ENCODE measurements around the gene HTRA2. TPM values are rescaled to one million over a fixed set of nuclear protein-coding genes. Genes with fewer than 3 reads are reported as not detected.
A peak's percentile ranks its signal among the peaks of the same experiment; 100 is the strongest.

HTRA2 gene
- total and polyA plus RNA-seq, 5 donors from 2014 or later = 25.8 to 34.1 (median 29.2) TPM

GRCh38 chr2:74502147-74502719 lies 27.5 kb upstream of the HTRA2 start:
- H3K4me1 ChIP-seq (ENCODE audit: control insufficient read depth, insufficient read depth, low read length, poor library complexity, severe bottlenecking) = peaks cover 53% of the 10 kb centered on the region
- peaks cover 2% of the 10 kb centered on the region for H3K27me3 ChIP-seq (ENCODE audit: control insufficient read depth, insufficient read depth, low read length)
- H3K27ac Mint-ChIP-seq = no peak overlapping the region
- no peaks in the 10 kb centered on the region for H3K9me3 ChIP-seq (ENCODE audit: control insufficient read depth in 2 of 2, low read length in 2 of 2)
- H3K36me3 Mint-ChIP-seq = peaks cover 23% of the 10 kb centered on the region
- ATAC-seq (ENCODE audit: low read depth in 2 of 2) = no peak
- peak overlapping the region; percentile 68 to 83 (median 78) for H3K4me3 Mint-ChIP-seq
- H3K36me3 ChIP-seq (ENCODE audit: control insufficient read depth, insufficient read depth, low read length) = peaks cover 13% of the 10 kb centered on the region
- no peak for DNase-seq
- no peak overlapping the region for H3K4me3 ChIP-seq (ENCODE audit: low read depth, low read length)
- peaks cover 63% of the 10 kb centered on the region for H3K27me3 Mint-ChIP-seq
- H3K27ac ChIP-seq (ENCODE audit: insufficient read depth, low read length, poor library complexity, severe bottlenecking) = no peak overlapping the region
- peaks cover 0 to 2% (median 0%) of the 10 kb centered on the region in 7 donors for H3K9me3 Mint-ChIP-seq
- H3K4me1 Mint-ChIP-seq = peaks cover under 1 to 86% (median 31%) of the 10 kb centered on the region in 4 donors

- peak in 1 of 3 donors; percentile 75 for DNase-seq
- peaks cover 13% of the 10 kb centered on the region for H3K36me3 ChIP-seq (ENCODE audit: control insufficient read depth, insufficient read depth, low read length)
- Mint-ChIP-seq H3K27ac (peak overlapping the region in 1 of 3 donors; percentile 56), H3K4me3 (peak overlapping the region; percentile 68 to 84 (median 82)), H3K4me1 (peaks cover 5 to 85% (median 34%) of the 10 kb centered on the region in 4 donors), H3K9me3 (peaks cover 0 to 5% (median 0%) of the 10 kb centered on the region in 7 donors), H3K36me3 (peaks cover 26% of the 10 kb centered on the region), H3K27me3 (peaks cover 69% of the 10 kb centered on the region)
- H3K27me3 ChIP-seq (ENCODE audit: control insufficient read depth, insufficient read depth, low read length) = peaks cover 2% of the 10 kb centered on the region
- H3K4me1 ChIP-seq (ENCODE audit: control insufficient read depth, insufficient read depth, low read length, poor library complexity, severe bottlenecking) = peaks cover 51% of the 10 kb centered on the region
- H3K9me3 ChIP-seq (ENCODE audit: control insufficient read depth in 2 of 2, low read length in 2 of 2) = no peaks in the 10 kb centered on the region
- no peak for ATAC-seq (ENCODE audit: low read depth in 2 of 2)
- peak overlapping the region; percentile 32 for H3K4me3 ChIP-seq (ENCODE audit: low read depth, low read length)
- H3K27ac ChIP-seq (ENCODE audit: insufficient read depth, low read length, poor library complexity, severe bottlenecking) = no peak overlapping the region
These were observed 26.8 kb upstream of the HTRA2 start for GRCh38 chr2:74502720-74503505.

GRCh38 chr2:74503506-74504475 lies 25.9 kb upstream of the HTRA2 start:
- Histone ChIP-seq H3K36me3 (ENCODE audit: control insufficient read depth, insufficient read depth, low read length) (peaks cover 13% of the 10 kb centered on the region), H3K9me3 (ENCODE audit: control insufficient read depth in 2 of 2, low read length in 2 of 2) (no peaks in the 10 kb centered on the region), H3K27ac (ENCODE audit: insufficient read depth, low read length, poor library complexity, severe bottlenecking) (no peak overlapping the region), H3K4me1 (ENCODE audit: control insufficient read depth, insufficient read depth, low read length, poor library complexity, severe bottlenecking) (peaks cover 50% of the 10 kb centered on the region), H3K27me3 (ENCODE audit: control insufficient read depth, insufficient read depth, low read length) (peaks cover 2% of the 10 kb centered on the region), H3K4me3 (ENCODE audit: low read depth, low read length) (no peak overlapping the region)
- Mint-ChIP-seq H3K36me3 (peaks cover 26% of the 10 kb centered on the region), H3K9me3 (peaks cover 0 to 7% (median 0%) of the 10 kb centered on the region in 7 donors), H3K27me3 (peaks cover 68% of the 10 kb centered on the region), H3K27ac (peak overlapping the region in 1 of 3 donors; percentile 56), H3K4me3 (peak overlapping the region; percentile 68 to 86 (median 82)), H3K4me1 (peaks cover 5 to 84% (median 28%) of the 10 kb centered on the region in 4 donors)
- ATAC-seq (ENCODE audit: low read depth in 2 of 2) (no peak), DNase-seq (no peak)

- Mint-ChIP-seq H3K27me3 (peaks cover 64% of the 10 kb centered on the region), H3K4me3 (peak overlapping the region; percentile 44 to 86 (median 78)), H3K27ac (no peak overlapping the region), H3K9me3 (peaks cover 0 to 7% (median 0%) of the 10 kb centered on the region in 7 donors), H3K4me1 (peaks cover 5 to 80% (median 25%) of the 10 kb centered on the region in 4 donors), H3K36me3 (peaks cover 26% of the 10 kb centered on the region)
- H3K27me3 ChIP-seq (ENCODE audit: control insufficient read depth, insufficient read depth, low read length) = peaks cover 3% of the 10 kb centered on the region
- ATAC-seq (ENCODE audit: low read depth in 2 of 2) (no peak), DNase-seq (no peak)
- peaks cover 13% of the 10 kb centered on the region for H3K36me3 ChIP-seq (ENCODE audit: control insufficient read depth, insufficient read depth, low read length)
- H3K9me3 ChIP-seq (ENCODE audit: control insufficient read depth in 2 of 2, low read length in 2 of 2) = no peaks in the 10 kb centered on the region
- peaks cover 42% of the 10 kb centered on the region for H3K4me1 ChIP-seq (ENCODE audit: control insufficient read depth, insufficient read depth, low read length, poor library complexity, severe bottlenecking)
- H3K27ac ChIP-seq (ENCODE audit: insufficient read depth, low read length, poor library complexity, severe bottlenecking) = no peak overlapping the region
- no peak overlapping the region for H3K4me3 ChIP-seq (ENCODE audit: low read depth, low read length)
These were observed 25.1 kb upstream of the HTRA2 start for GRCh38 chr2:74504591-74504990.

- ATAC-seq (ENCODE audit: low read depth in 2 of 2) (no peak), DNase-seq (no peak)
- Mint-ChIP-seq H3K27me3 (peaks cover 54% of the 10 kb centered on the region), H3K36me3 (peaks cover 26% of the 10 kb centered on the region), H3K27ac (no peak overlapping the region), H3K9me3 (peaks cover 0 to 9% (median 0%) of the 10 kb centered on the region in 7 donors), H3K4me1 (peaks cover 9 to 70% (median 25%) of the 10 kb centered on the region in 4 donors), H3K4me3 (peak overlapping the region in 3 of 4 donors; percentile 64 to 100 (median 83))
- Histone ChIP-seq H3K27ac (ENCODE audit: insufficient read depth, low read length, poor library complexity, severe bottlenecking) (no peak overlapping the region), H3K36me3 (ENCODE audit: control insufficient read depth, insufficient read depth, low read length) (peaks cover 13% of the 10 kb centered on the region), H3K27me3 (ENCODE audit: control insufficient read depth, insufficient read depth, low read length) (peaks cover 6% of the 10 kb centered on the region), H3K4me1 (ENCODE audit: control insufficient read depth, insufficient read depth, low read length, poor library complexity, severe bottlenecking) (peaks cover 40% of the 10 kb centered on the region), H3K9me3 (ENCODE audit: control insufficient read depth in 2 of 2, low read length in 2 of 2) (no peaks in the 10 kb centered on the region), H3K4me3 (ENCODE audit: low read depth, low read length) (no peak overlapping the region)
These were observed 24.1 kb upstream of the HTRA2 start for GRCh38 chr2:74505448-74506246.

GRCh38 chr2:74507145-74507925 lies 22.4 kb upstream of the HTRA2 start, which contains the start of gene PCGF1:
PCGF1 (minus strand) TSS chr2:74507695; CDS start chr2:74507668, 27 bp downstream.
- Mint-ChIP-seq H3K27me3 (peaks cover 48% of the 10 kb centered on the region), H3K4me1 (peaks cover 10 to 60% (median 22%) of the 10 kb centered on the region in 4 donors), H3K9me3 (peaks cover 0 to 7% (median 0%) of the 10 kb centered on the region in 7 donors), H3K27ac (peak within 1 kb of the TSS; percentile 98 to 100 (median 100)), H3K36me3 (peaks cover 26% of the 10 kb centered on the region), H3K4me3 (peak within 1 kb of the TSS; percentile 98 to 100 (median 100))
- peaks cover 38% of the 10 kb centered on the region for H3K4me1 ChIP-seq (ENCODE audit: control insufficient read depth, insufficient read depth, low read length, poor library complexity, severe bottlenecking)
- peak within 1 kb of the TSS; percentile 96 for H3K27ac ChIP-seq (ENCODE audit: insufficient read depth, low read length, poor library complexity, severe bottlenecking)
- H3K27me3 ChIP-seq (ENCODE audit: control insufficient read depth, insufficient read depth, low read length) = peaks cover 4% of the 10 kb centered on the region
- H3K36me3 ChIP-seq (ENCODE audit: control insufficient read depth, insufficient read depth, low read length) = peaks cover 13% of the 10 kb centered on the region
- DNase-seq (peak; percentile 97 to 99 (median 98)), ATAC-seq (ENCODE audit: low read depth in 2 of 2) (peak; percentile 93 to 94)
- H3K9me3 ChIP-seq (ENCODE audit: control insufficient read depth in 2 of 2, low read length in 2 of 2) = no peaks in the 10 kb centered on the region
- peak within 1 kb of the TSS; percentile 85 for H3K4me3 ChIP-seq (ENCODE audit: low read depth, low read length)

Data from CD4-positive, CD25-positive, alpha-beta regulatory T cell (primary cell).